Measurements from ENCODE around the gene SYCP2L.

- TF ChIP-seq CTCF (IDR thresholded peaks at IDR 0.05; ENCODE audit: insufficient read depth, low read length) (no peak), POLR2AphosphoS5 (IDR thresholded peaks at IDR 0.05; ENCODE audit: low read depth) (no peak)
These were observed 102.7 kb downstream of the SYCP2L start for GRCh38 chr6:10989587-10989986.
